HEK293 (cell line): ENCODE measurements around the gene CEMIP2.

ENCODE experiments used
- MEIS1 ChIP-seq: sonication (generic); formaldehyde crosslinking; IDR thresholded peaks from 2 replicates; pipeline ENCODE4 v1.8.1; 2022; ENCODE audit warnings: missing genetic modification reagents, mild to moderate bottlenecking, borderline replicate concordance
- TF ChIP-seq, protein P1 (sequence below): fragments of 450-650 bp; formaldehyde crosslinking; IDR thresholded peaks from 2 replicates; pipeline ENCODE4 v1.5.1; 2016; ENCODE audit warnings: missing biosample characterization, missing genetic modification characterization
- TF ChIP-seq, protein P2 (sequence below): fragments of 450-650 bp; formaldehyde crosslinking; IDR thresholded peaks from 2 replicates; pipeline ENCODE4 v1.5.1; 2016; ENCODE audit warnings: missing biosample characterization, missing genetic modification characterization

DNA sequence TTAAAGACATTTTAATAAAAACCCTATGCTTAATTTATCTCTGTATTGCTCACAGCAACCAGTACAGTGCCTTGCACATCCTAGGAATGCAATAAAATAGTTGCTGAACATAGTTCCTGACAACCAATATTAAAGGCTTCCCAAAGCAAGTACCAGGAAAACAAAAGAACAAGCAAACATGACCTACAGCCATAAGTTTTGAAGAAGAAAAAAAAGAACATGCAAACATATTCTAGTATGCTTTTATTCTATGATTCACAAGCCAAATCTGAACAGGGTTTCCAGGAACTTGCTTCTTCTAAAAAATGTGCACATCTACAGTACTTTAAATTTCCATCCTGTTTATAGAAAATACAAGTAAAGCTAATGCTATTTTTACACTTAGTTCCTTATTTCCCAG, 4.5 kb downstream of the CEMIP2 start:
- no peak for TF ChIP-seq MEIS1
- TF ChIP-seq, protein P1, sequence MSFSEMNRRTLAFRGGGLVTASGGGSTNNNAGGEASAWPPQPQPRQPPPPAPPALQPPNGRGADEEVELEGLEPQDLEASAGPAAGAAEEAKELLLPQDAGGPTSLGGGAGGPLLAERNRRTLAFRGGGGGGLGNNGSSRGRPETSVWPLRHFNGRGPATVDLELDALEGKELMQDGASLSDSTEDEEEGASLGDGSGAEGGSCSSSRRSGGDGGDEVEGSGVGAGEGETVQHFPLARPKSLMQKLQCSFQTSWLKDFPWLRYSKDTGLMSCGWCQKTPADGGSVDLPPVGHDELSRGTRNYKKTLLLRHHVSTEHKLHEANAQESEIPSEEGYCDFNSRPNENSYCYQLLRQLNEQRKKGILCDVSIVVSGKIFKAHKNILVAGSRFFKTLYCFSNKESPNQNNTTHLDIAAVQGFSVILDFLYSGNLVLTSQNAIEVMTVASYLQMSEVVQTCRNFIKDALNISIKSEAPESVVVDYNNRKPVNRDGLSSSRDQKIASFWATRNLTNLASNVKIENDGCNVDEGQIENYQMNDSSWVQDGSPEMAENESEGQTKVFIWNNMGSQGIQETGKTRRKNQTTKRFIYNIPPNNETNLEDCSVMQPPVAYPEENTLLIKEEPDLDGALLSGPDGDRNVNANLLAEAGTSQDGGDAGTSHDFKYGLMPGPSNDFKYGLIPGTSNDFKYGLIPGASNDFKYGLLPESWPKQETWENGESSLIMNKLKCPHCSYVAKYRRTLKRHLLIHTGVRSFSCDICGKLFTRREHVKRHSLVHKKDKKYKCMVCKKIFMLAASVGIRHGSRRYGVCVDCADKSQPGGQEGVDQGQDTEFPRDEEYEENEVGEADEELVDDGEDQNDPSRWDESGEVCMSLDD = no peak
- TF ChIP-seq, protein P2, sequence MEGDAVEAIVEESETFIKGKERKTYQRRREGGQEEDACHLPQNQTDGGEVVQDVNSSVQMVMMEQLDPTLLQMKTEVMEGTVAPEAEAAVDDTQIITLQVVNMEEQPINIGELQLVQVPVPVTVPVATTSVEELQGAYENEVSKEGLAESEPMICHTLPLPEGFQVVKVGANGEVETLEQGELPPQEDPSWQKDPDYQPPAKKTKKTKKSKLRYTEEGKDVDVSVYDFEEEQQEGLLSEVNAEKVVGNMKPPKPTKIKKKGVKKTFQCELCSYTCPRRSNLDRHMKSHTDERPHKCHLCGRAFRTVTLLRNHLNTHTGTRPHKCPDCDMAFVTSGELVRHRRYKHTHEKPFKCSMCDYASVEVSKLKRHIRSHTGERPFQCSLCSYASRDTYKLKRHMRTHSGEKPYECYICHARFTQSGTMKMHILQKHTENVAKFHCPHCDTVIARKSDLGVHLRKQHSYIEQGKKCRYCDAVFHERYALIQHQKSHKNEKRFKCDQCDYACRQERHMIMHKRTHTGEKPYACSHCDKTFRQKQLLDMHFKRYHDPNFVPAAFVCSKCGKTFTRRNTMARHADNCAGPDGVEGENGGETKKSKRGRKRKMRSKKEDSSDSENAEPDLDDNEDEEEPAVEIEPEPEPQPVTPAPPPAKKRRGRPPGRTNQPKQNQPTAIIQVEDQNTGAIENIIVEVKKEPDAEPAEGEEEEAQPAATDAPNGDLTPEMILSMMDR (tag by site-specific recombination) = no peak
